ENCODE results near the gene REST.
"Not testable (repeated sequence)": the region's sequence is repeated elsewhere in the genome, so short reads cannot be mapped to it uniquely, and the experiment has no call there.

The REST gene

GRCh38 chr4:56907489-56908205 lies at the start of gene REST:
TSS of gene REST (plus strand) at chr4:56907900. CDS start at chr4:56910639, 2,739 bp downstream.
- DNase-seq, result peak; percentile 93

- no peak for DNase-seq
Observed at GRCh38 chr4:56859841-56860240, 47.9 kb upstream of the REST start.

GRCh38 chr4:56860781-56861180 lies 46.9 kb upstream of the REST start:
- no peak for DNase-seq

DNA sequence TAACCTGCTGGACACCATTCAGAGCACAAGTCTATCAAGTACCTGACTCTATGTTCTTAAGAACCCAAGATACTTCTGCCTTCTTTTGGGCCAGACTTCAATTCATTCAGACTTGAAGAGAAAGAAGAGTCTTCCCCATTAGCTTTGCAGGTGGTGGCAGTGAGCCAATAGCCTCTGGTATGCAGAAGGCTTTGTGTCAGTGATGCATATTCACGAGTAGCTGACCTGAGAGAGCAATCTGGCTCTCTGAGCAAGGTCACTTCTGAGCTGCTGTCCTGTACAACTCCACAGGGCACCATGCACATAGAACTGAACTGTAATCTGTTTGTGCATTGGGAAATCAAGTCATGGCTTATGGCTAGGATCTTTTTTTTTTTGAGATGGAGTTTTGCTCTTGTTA lies 46.3 kb upstream of the REST start:
- DNase-seq, result no peak

DNA sequence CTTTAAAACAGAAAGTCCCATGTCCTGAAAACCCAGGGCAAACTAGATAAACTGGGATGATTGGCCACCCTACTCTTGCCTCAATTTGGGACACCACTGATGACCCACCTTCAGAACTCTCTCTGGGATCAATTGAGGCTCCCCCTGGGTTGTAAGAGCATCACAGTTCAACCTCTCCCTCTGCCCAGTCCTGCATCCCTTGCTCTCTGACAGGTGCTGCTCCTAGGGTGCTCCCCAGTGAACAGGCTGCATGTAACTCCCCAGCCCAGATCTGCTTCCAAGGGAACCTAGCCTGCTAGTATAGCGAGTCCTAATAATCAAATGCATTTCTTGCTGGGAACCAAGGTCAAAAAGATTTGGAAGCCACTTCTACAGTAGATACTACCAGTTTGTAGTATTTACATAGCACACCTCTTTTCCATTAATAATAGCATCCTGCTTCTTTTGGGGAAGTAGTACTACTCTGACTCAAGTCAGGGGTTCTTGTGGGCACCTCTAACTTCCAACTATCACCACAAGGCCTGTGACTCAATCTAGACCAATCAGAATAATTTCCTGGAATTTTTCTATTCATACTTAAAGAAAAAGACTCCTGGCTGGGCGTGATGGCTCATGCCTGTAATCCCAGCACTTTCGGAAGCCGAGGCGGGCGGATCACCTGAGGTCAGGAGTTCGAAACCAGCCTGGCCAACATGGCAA lies 44.1 kb upstream of the REST start:
- DNase-seq, result no peak

GRCh38 chr4:56870946-56871345 lies 36.8 kb upstream of the REST start:
- DNase-seq, result no peak

DNA sequence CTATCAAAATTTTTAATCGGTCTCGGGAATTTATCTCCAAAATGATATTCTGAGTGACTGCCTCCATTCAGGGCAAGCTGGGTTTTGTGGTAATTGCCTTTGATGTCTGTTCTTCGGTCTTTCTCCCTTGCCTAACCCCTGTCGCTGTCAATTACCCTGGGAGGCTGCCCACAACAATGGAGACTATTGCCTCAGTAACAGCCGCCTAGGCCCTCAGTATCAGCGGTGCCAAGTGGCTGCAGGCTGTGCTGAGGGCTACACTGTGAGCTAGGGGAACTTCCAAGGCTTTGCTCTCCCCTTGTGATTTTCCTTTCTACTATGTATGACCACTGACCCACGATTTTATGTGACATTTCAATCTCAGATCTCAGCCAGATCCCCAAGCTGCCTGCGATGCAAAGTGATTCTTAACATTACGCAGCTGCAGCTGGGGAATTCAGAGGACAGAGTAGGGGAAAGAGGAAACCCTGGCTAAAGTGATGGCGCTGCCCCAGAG lies 36.3 kb upstream of the REST start:
- DNase-seq, result no peak

- DNase-seq, result no peak
Observed at GRCh38 chr4:56874166-56874565, 33.5 kb upstream of the REST start.

GRCh38 chr4:56874923-56875322 lies 32.8 kb upstream of the REST start:
- DNase-seq, result no peak

DNA sequence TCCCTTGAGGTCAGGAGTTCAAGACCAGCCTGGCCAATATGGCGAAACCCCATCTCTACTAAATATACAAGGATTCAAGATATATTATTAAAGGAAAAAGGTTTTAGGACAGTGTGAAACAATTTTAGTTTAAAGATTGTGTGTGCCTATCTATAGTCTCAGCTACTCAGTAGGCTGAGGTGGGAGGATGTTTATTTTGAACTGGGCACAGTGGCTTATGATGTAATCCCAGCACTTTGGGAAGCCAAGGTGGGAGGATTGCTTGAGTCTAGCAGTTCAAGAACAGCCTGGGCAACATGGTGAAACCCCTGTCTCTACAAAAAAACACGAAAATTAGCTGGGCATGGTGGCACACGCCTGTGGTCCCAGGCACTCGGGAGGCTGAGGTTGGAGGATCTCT lies 31.4 kb upstream of the REST start:
- no peak for DNase-seq

DNA sequence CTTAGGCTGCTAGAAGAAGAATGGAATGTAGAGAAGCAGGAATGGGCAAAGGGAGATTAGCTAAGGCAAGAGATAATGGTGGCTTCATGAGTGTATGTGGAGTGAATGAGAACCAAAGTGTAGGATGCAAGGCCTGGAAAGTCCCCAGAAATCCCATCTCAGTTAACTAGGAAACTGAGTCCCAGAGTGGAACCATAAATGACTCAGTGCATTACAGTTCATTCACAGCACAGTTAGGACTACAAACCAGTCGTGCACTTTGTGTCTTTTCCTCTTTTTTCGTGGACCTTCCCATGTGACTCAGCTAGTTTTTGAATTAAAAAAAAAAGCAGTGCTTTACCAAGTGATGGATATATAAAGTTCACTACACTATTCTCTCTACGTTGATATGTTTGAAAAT lies 27.7 kb upstream of the REST start:
- DNase-seq, result no peak

GRCh38 chr4:56880572-56880971 lies 27.1 kb upstream of the REST start:
- DNase-seq, result no peak

DNA sequence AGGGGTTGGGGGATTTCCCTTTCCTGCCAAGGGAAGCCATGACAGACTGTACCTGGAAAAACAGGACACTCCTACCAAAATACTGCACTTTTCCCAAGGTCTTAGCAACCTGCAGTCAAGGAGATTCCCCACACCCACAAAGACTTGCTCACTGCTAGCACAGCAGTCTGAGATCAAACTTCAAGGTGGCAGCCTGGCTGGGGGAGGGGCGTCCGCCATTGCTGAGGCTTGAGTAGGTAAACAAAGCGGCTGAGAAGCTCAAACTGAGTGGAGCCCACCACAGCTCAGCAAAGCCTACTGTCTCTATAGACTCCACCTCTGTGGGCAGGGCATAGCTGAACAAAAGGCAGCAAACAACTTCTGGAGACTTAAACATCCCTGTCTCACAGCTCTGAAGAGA lies 23.2 kb upstream of the REST start:
- not testable (repeated sequence) for DNase-seq

DNA sequence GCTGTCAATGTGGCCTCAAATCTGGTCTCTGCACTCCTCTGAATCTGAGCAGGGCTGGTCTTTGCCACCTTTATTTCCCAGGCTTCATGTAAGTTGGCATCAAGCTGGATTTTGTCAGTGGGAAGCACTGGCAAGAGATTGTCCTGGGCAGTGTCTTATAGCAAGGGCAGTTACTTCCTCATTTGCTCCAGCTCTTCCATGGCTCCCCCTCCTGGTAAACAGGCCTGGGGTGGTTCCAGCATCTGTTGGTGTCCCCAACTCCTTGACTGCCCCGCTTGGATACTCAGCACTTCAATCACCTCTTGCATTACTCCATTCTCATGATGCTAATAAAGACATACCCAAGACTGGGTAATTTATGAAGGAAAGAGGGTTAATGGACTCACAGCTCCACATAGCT lies 15.0 kb upstream of the REST start:
- DNase-seq, result no peak

- DNase-seq, result not testable (repeated sequence)
Observed at GRCh38 chr4:56897842-56898241, 9.9 kb upstream of the REST start.

DNA sequence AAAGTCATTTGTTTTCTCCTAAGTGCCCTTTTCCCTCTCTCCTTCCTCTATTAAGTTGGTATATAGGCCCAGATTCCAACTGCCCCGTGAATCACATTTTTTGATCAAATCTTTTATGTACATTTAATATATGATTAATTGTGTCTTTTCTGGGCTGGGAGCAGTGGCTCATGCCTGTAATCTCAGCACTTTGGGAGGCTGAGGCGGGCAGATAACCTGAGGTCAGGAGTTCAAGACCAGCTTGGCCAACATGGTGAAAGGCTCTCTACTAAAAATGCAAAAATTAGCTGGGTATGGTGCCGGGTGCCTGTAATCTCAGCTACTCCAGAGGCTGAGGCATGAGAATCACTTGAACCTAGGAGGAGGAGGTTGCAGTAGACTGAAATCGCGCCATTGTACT lies 7.5 kb upstream of the REST start:
- DNase-seq, result not testable (repeated sequence)

- DNase-seq, result no peak
Observed at GRCh38 chr4:56902703-56903102, 5.0 kb upstream of the REST start.

DNA sequence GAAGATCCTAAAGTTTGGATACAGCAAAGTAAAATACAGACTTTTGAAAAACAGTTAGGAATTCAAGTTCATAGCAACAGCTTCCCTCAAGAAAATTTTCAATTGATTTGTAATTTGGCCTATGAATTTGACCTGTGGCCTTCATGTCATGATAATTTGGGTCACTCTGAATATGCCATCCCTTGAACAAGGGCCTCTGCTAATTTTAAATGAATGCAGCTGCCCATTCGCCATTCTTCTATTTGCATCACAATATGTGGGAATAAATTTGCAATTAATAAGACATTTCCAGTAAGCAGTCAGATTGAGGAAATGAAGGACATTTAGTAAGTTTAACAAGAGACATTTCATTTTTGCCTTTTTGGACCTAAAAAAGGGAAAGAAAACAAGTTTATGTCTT lies 1.9 kb upstream of the REST start:
- no peak for DNase-seq

DNA sequence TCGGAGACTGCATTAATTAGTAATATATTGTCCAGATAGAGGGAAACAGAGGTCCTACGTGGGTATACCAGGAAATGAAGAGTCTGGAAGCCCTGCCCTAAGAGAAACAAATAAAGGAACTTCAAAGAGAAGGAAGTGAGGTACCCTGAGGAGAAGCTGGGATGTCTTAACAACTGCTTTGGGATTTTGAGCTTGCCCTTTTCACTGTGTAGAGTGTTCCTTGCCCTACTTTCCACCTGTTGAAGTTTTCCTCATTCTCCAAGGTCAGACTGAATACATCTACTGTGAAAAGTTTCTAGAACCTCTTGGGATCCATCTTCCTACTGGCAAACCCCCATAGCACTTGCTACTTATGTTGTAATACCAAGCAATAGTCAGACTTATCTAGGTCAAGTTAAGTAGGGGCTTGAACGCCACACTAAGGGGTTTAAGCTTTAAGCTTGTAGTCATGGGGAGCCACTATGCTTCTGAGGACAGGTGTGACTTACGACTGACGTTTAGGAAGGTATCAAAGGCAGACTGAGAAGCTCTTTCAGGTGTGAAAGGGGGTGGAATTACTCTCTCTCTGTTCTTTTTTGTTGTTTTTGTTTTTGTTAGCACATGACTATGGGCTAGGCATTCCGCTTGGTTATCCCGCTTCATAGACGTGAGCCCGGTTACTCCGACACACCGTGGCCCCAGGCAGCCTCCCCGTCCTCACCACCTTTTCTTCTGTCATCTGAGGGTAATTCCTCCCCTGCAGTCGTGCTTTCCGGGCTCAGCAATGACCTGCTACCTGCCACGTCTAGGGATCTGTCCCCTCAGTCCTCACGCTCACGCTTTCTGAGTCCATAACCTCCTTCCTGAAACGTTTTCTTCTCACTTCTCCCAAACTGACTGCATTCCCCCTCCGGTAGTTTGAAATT lies 959 bp upstream of the REST start:
- DNase-seq, result no peak

DNA sequence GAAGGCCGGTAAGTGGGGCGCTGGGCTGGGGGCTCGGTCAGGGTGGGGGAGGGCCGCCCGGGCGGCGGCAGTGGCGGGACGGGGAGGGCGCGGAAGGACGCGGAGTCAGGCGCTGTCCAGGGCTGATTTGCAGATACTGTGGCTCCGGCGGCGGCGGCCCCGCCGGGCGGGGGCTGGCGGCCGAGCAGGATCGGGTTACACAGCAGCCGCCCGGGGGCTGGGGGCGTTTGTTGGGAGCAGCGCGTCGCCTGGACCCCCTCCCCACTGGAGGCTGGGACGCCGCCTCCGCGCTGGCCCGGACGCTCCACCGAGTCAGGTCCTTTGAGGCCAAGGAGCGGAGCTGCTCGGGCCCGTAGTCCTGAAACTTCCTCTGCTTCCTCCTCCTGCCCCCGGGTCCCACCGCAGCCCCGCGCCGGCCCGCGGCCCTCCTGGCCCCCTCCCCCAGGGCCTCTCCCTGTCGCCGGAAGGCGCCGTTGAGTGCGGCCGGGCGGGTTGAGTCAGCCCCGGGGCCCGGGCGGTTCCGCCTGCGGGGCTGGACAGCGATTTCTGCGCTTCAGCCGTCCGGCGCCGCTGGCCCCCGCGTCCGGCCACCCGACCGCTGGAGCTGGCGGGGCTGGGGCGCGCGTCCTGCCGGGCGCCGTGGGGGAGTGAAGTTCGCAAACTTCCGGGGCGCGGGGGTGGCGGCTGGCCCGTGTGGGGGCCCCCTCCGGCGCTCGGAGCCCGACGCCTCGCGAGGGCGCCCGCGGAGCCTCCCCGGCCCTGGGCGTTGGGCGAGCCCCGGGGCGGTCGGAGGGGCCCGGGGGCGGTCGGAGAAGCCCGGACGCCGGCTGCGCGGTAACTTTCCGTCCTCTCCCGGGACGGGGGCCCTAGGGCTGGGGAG lies 746 bp downstream of the REST start:
- peak; percentile 85 for DNase-seq

GRCh38 chr4:56909086-56909894 lies 1.6 kb downstream of the REST start:
- no peak for DNase-seq
